Mammary epithelial cell (primary cell): ENCODE data around the gene PPP1R8.

Experiments
- EZH2 ChIP-seq: IDR thresholded peaks from 2 replicates; pipeline ENCODE4 v1.6.1; 2012; ENCODE audit warnings: low read length, inconsistent platforms, borderline replicate concordance
- TF ChIP-seq, protein P1 (sequence below), 2 donors: IDR thresholded peaks in 1 of 2; conservative IDR thresholded peaks in 1 of 2; 2 replicates each; pipeline ENCODE4 v1.5.1; 2011 to 2012; ENCODE audit warnings: inconsistent platforms in 2 of 2, low read length in 2 of 2, mild to moderate bottlenecking in 2 of 2, control low read depth in 1 of 2, low read depth in 1 of 2; ENCODE audit not compliant: insufficient read depth in 1 of 2; ENCODE audit errors: extremely low read depth in 1 of 2

DNA sequence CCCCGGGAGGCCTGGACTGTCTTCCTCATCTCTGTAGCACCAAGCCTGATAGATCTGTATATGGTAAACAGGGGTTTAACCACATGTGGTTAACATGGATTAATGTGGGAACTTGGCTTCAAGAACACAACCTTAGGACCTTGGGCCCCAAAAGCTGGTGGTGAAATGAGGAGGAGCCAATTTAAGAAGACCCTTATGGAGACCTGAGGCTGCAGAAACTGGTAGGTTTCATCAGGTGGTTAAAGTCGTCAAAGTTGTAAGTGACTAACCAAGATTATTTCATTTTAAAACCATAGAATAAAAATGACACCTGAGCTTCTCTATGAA, 55.7 kb downstream of the PPP1R8 start:
- TF ChIP-seq, protein P1, sequence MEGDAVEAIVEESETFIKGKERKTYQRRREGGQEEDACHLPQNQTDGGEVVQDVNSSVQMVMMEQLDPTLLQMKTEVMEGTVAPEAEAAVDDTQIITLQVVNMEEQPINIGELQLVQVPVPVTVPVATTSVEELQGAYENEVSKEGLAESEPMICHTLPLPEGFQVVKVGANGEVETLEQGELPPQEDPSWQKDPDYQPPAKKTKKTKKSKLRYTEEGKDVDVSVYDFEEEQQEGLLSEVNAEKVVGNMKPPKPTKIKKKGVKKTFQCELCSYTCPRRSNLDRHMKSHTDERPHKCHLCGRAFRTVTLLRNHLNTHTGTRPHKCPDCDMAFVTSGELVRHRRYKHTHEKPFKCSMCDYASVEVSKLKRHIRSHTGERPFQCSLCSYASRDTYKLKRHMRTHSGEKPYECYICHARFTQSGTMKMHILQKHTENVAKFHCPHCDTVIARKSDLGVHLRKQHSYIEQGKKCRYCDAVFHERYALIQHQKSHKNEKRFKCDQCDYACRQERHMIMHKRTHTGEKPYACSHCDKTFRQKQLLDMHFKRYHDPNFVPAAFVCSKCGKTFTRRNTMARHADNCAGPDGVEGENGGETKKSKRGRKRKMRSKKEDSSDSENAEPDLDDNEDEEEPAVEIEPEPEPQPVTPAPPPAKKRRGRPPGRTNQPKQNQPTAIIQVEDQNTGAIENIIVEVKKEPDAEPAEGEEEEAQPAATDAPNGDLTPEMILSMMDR (conservative IDR thresholded peaks at IDR 0.05 in 1 of 2, IDR thresholded peaks at IDR 0.05 in 1 of 2; ENCODE audit: extremely low read depth in 1 of 2, insufficient read depth in 1 of 2, low read depth in 1 of 2, low read length in 2 of 2): no peak
- TF ChIP-seq EZH2: no peak
